ENCODE measurements around the gene TNN. TPM values are rescaled to one million over a fixed set of nuclear protein-coding genes. Genes with fewer than 3 reads are reported as not detected.
"Not testable (repeated sequence)": the region's sequence is repeated elsewhere in the genome, so short reads cannot be mapped to it uniquely, and the experiment has no call there.

TNN gene
- total RNA-seq, 5 donors from 2014 or later (not counting 1 experiment from before 2014, with no cell fraction given), result not detected

DNA sequence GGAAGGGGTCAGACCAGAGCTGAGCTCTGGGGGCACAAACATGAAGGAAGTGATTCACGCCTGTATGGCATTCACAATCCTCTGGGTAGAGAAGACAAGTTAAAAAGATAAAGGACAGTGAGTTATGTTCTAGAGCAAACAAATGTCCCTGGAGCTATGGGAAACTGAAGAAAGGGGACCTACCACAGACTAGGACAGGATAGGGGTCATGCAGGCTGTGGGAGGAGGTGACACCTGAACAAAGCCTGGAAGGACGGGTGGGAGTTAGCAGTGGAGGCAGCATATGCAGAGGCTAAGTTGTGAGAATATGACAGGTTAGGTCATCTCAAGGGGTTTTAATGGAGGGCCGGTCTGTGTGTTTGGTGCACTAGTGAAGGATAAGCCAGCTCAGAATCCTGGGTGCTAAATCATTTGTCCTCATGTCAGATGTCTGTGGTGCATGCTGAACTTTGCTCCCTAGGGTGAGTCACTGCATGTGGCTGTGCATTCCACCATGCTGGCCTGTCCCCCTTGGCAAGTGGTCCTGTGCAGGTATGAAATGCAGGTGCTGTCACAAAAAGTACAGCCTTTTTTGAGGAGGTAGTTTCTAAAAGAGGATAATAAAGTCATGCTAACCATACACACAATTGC is 28.5 kb downstream of the TNN start:
- H3K27me3 Mint-ChIP-seq, result peaks cover 0 to 4% of the 10 kb centered on the region in 2 donors
- POLR2A ChIA-PET, result no interaction called here
- WGBS (ENCODE audit: insufficient coverage), result 81% methylated on average over 2 of the region's 3 CpGs

DNA sequence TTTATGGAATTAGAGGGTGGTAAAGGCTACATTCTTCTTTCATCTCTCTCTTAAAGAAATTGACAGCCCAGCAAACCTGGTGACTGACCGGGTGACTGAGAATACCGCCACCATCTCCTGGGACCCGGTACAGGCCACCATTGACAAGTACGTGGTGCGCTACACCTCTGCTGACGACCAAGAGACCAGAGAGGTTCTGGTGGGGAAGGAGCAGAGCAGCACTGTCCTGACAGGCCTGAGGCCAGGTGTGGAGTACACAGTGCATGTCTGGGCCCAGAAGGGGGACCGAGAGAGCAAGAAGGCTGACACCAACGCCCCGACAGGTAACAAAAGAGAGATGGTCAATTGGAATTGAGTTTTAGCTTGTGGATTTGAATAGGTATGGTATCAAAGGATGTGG is 29.7 kb downstream of the TNN start:
- Mint-ChIP-seq H3K27me3 (peaks cover 0 to 4% of the 10 kb centered on the region in 2 donors), H3K9me3 (no peaks in the 10 kb centered on the region), H3K4me1 (no peaks in the 10 kb centered on the region), H3K4me3 (no peak overlapping the region), H3K36me3 (no peaks in the 10 kb centered on the region), H3K27ac (no peak overlapping the region)
- no peaks in the 10 kb centered on the region for H3K9me3 ChIP-seq
- H3K27ac ChIP-seq (ENCODE audit: low read length), result no peak overlapping the region
- ChIA-PET CTCF (interaction anchor here in 1 of 2 donors (0.6 kb wide), 1 partner anchor 841 kb away, joined by 3 read pairs; no protein-coding TSS in a partner anchor), POLR2A (no interaction called here)
- no peak overlapping the region for H3K4me3 ChIP-seq (ENCODE audit: control insufficient read depth in 1 of 2, extremely low read depth in 1 of 2, low read length in 1 of 2)
- H3K27me3 ChIP-seq (replicated peaks in 1 of 2; ENCODE audit: control insufficient read depth in 2 of 2, extremely low read depth in 1 of 2, insufficient read depth in 2 of 2, low read length in 1 of 2), result peaks cover 0 to 8% of the 10 kb centered on the region in 2 experiments
- no peaks in the 10 kb centered on the region for H3K4me1 ChIP-seq (ENCODE audit: control insufficient read depth in 1 of 2, extremely low read depth in 1 of 2, insufficient read depth in 2 of 2, low read length in 2 of 2)
- ATAC-seq (replicated peaks in 1 of 4) (no peak), DNase-seq (no peak)
- no peaks in the 10 kb centered on the region for H3K36me3 ChIP-seq (ENCODE audit: control insufficient read depth in 2 of 2, extremely low read depth in 1 of 2, insufficient read depth in 1 of 2, low read length in 1 of 2)
- 80% methylated on average over 8 of the region's 9 CpGs for WGBS (ENCODE audit: insufficient coverage)

More for the DNA sequence above, 28.5 kb downstream of the TNN start:
- Histone ChIP-seq H3K36me3 (ENCODE audit: control insufficient read depth in 2 of 2, extremely low read depth in 1 of 2, insufficient read depth in 1 of 2, low read length in 1 of 2) (no peaks in the 10 kb centered on the region), H3K9me3 (no peaks in the 10 kb centered on the region), H3K27me3 (replicated peaks in 1 of 2; ENCODE audit: control insufficient read depth in 2 of 2, extremely low read depth in 1 of 2, insufficient read depth in 2 of 2, low read length in 1 of 2) (peaks cover 0 to 8% of the 10 kb centered on the region in 2 experiments), H3K27ac (ENCODE audit: low read length) (no peak overlapping the region), H3K4me1 (ENCODE audit: control insufficient read depth in 1 of 2, extremely low read depth in 1 of 2, insufficient read depth in 2 of 2, low read length in 2 of 2) (no peaks in the 10 kb centered on the region), H3K4me3 (ENCODE audit: control insufficient read depth in 1 of 2, extremely low read depth in 1 of 2, low read length in 1 of 2) (no peak overlapping the region)
- DNase-seq (no peak), ATAC-seq (replicated peaks in 1 of 4) (no peak)
- no peaks in the 10 kb centered on the region for H3K4me1 Mint-ChIP-seq
- CTCF ChIA-PET, result no interaction called here
- no peak overlapping the region for H3K27ac Mint-ChIP-seq
- no peak overlapping the region for H3K4me3 Mint-ChIP-seq
- H3K9me3 Mint-ChIP-seq, result no peaks in the 10 kb centered on the region
- H3K36me3 Mint-ChIP-seq, result no peaks in the 10 kb centered on the region

DNA sequence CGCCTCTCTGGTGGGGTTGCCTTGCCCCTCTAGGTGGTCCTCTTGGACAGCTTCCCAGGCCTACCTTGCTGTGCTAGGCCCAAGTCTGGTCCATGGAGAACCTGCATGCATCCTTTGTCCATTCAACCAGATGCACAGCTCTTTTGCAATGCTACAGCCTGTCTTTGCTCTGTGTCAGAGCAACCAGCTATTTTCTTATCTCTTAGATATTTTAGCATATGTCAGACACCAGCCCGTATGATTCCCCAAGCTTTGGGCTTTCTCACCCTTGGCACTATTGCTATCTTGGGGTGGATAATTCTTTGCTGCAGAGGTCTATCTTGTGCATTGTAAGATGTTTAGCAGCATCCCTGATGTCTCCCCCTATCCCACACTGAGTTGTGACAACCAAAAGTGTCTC is 32.3 kb downstream of the TNN start:
- H3K4me3 Mint-ChIP-seq, result no peak overlapping the region
- Histone ChIP-seq H3K36me3 (ENCODE audit: control insufficient read depth in 2 of 2, extremely low read depth in 1 of 2, insufficient read depth in 1 of 2, low read length in 1 of 2) (no peaks in the 10 kb centered on the region), H3K4me1 (ENCODE audit: control insufficient read depth in 1 of 2, extremely low read depth in 1 of 2, insufficient read depth in 2 of 2, low read length in 2 of 2) (no peaks in the 10 kb centered on the region), H3K27ac (ENCODE audit: low read length) (no peak overlapping the region), H3K27me3 (replicated peaks in 1 of 2; ENCODE audit: control insufficient read depth in 2 of 2, extremely low read depth in 1 of 2, insufficient read depth in 2 of 2, low read length in 1 of 2) (peaks cover 0 to 8% of the 10 kb centered on the region in 2 experiments), H3K4me3 (ENCODE audit: control insufficient read depth in 1 of 2, extremely low read depth in 1 of 2, low read length in 1 of 2) (no peak overlapping the region), H3K9me3 (no peaks in the 10 kb centered on the region)
- H3K27ac Mint-ChIP-seq, result no peak overlapping the region
- no peaks in the 10 kb centered on the region for H3K36me3 Mint-ChIP-seq
- H3K27me3 Mint-ChIP-seq, result peaks cover 0 to 4% of the 10 kb centered on the region in 2 donors
- no peaks in the 10 kb centered on the region for H3K9me3 Mint-ChIP-seq
- POLR2A ChIA-PET, result no interaction called here
- WGBS (ENCODE audit: insufficient coverage), result 83% methylated on average over 1 of the region's 2 CpGs
- no peaks in the 10 kb centered on the region for H3K4me1 Mint-ChIP-seq
- no peak for ATAC-seq (replicated peaks in 1 of 4)
- CTCF ChIA-PET, result interaction anchor here in 1 of 2 donors (0.6 kb wide), 1 partner anchor 52 kb away, joined by 4 read pairs; no protein-coding TSS in a partner anchor
- no peak for DNase-seq

DNA sequence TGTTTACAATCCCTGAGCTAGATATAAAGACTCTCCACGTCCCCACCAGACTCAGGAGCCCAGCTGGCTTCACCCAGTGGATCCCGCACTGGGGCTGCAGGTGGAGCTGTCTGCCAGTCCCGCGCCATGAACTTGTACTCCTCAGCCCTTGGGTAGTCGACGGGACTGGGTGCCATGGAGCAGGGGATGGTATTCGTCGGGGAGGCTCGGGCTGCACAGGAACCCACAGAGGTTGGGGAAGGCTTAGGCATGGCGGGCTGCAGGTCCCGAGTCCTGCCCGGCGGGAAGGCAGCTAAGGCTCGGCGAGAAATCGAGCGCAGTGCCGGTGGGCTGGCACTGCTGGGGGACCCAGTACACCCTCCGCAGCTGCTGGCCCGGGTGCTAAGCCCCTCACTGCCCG is 34.5 kb downstream of the TNN start:
- H3K4me1 Mint-ChIP-seq; H3K27ac ChIP-seq (ENCODE audit: low read length); H3K27me3 ChIP-seq (replicated peaks in 1 of 2; ENCODE audit: control insufficient read depth in 2 of 2, extremely low read depth in 1 of 2, insufficient read depth in 2 of 2, low read length in 1 of 2); POLR2A ChIA-PET; H3K9me3 ChIP-seq; H3K4me3 Mint-ChIP-seq; H3K27me3 Mint-ChIP-seq; ATAC-seq (replicated peaks in 1 of 4); H3K36me3 ChIP-seq (ENCODE audit: control insufficient read depth in 2 of 2, extremely low read depth in 1 of 2, insufficient read depth in 1 of 2, low read length in 1 of 2); H3K4me3 ChIP-seq (ENCODE audit: control insufficient read depth in 1 of 2, extremely low read depth in 1 of 2, low read length in 1 of 2); H3K27ac Mint-ChIP-seq; CTCF ChIA-PET; H3K9me3 Mint-ChIP-seq; H3K4me1 ChIP-seq (ENCODE audit: control insufficient read depth in 1 of 2, extremely low read depth in 1 of 2, insufficient read depth in 2 of 2, low read length in 2 of 2); H3K36me3 Mint-ChIP-seq: not testable (repeated sequence)
- DNase-seq, result peak in 1 of 35 experiments; percentile 21
- WGBS (ENCODE audit: insufficient coverage), result no CpG with 5 or more reads among the region's 21 CpGs

DNA sequence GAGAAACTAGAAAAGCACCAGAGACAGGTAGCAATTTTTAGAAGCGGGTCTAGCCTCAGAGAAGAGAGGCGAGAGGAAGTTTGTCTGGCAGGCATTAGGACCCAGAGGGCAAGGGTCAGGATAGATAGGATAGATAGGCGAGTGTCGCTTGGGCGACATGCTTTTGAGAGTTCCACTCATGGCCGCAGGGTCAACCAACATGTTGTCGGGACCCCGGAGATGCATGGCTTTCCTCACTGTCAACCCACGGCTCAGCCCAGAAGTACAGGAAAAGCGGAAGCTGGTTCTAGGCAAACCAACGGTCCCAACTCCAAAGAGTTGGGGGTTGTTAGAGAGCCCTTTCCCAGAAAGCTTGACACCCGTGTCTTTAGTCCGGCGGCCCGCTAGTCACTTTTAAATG is 38.9 kb downstream of the TNN start:
- CTCF ChIA-PET, result not testable (repeated sequence)
- no CpG with 5 or more reads among the region's 15 CpGs for WGBS (ENCODE audit: insufficient coverage)

DNA sequence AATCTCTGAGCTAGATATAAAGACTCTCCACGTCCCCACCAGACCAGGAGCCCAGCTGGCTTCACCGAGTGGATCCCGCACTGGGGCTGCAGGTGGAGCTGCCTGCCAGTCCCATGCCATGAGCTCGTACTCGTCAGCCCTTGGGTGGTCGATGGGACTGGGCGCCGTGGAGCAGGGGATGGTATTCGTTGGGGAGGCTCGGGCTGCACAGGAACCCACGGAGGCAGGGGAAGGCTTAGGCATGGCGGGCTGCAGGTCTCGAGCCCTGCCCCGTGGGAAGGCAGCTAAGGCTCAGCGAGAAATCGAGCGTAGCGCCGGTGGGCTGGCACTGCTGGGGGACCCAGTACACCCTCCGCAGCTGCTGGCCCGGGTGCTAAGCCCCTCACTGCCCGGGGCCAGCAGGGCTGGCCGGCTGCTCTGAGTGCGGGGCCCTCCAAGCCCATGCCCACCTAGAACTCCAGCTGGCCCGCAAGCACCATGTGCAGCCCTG is 40.7 kb downstream of the TNN start:
- H3K9me3 ChIP-seq; H3K4me1 Mint-ChIP-seq; H3K4me3 ChIP-seq (ENCODE audit: control insufficient read depth in 1 of 2, extremely low read depth in 1 of 2, low read length in 1 of 2); ATAC-seq (replicated peaks in 1 of 4); H3K9me3 Mint-ChIP-seq; H3K27me3 ChIP-seq (replicated peaks in 1 of 2; ENCODE audit: control insufficient read depth in 2 of 2, extremely low read depth in 1 of 2, insufficient read depth in 2 of 2, low read length in 1 of 2); H3K27me3 Mint-ChIP-seq; POLR2A ChIA-PET; DNase-seq; H3K27ac Mint-ChIP-seq; H3K4me1 ChIP-seq (ENCODE audit: control insufficient read depth in 1 of 2, extremely low read depth in 1 of 2, insufficient read depth in 2 of 2, low read length in 2 of 2); H3K36me3 ChIP-seq (ENCODE audit: control insufficient read depth in 2 of 2, extremely low read depth in 1 of 2, insufficient read depth in 1 of 2, low read length in 1 of 2); H3K36me3 Mint-ChIP-seq; H3K27ac ChIP-seq (ENCODE audit: low read length); CTCF ChIA-PET; H3K4me3 Mint-ChIP-seq: not testable (repeated sequence)
- WGBS (ENCODE audit: insufficient coverage), result 90% methylated on average over 14 of the region's 25 CpGs

More for the DNA sequence above, 38.9 kb downstream of the TNN start:
- ATAC-seq (replicated peaks in 1 of 4); POLR2A ChIA-PET; H3K9me3 ChIP-seq; H3K36me3 Mint-ChIP-seq; H3K27me3 Mint-ChIP-seq; H3K4me3 Mint-ChIP-seq; H3K36me3 ChIP-seq (ENCODE audit: control insufficient read depth in 2 of 2, extremely low read depth in 1 of 2, insufficient read depth in 1 of 2, low read length in 1 of 2); H3K27ac ChIP-seq (ENCODE audit: low read length); H3K4me3 ChIP-seq (ENCODE audit: control insufficient read depth in 1 of 2, extremely low read depth in 1 of 2, low read length in 1 of 2); H3K27ac Mint-ChIP-seq; H3K4me1 ChIP-seq (ENCODE audit: control insufficient read depth in 1 of 2, extremely low read depth in 1 of 2, insufficient read depth in 2 of 2, low read length in 2 of 2); H3K27me3 ChIP-seq (replicated peaks in 1 of 2; ENCODE audit: control insufficient read depth in 2 of 2, extremely low read depth in 1 of 2, insufficient read depth in 2 of 2, low read length in 1 of 2); H3K9me3 Mint-ChIP-seq; H3K4me1 Mint-ChIP-seq: not testable (repeated sequence)
- DNase-seq, result peak in 1 of 35 experiments; percentile 11

Data from T-cell (primary cell).